HCT116 (cell line): Measurements from ENCODE around the gene PRPSAP1. TPM values are rescaled to one million over a fixed set of nuclear protein-coding genes. Genes with fewer than 3 reads are reported as not detected.
"Not testable (repeated sequence)": the region's sequence is repeated elsewhere in the genome, so short reads cannot be mapped to it uniquely, and the experiment has no call there.

ENCODE experiments used
- ATAC-seq: fragments of 200-7000 bp; cut with Tn5 transposase; 2 replicates; pipeline ENCODE4 v1.9.1; 2020; ENCODE audit warnings: mild to moderate bottlenecking, moderate library complexity
- BruUV-seq: library from RNA; stranded (reverse); fragments of 400-500 nt; replicated peaks from 2 replicates; lab custom pipeline; 2021; lab: Mats Ljungman, UMichigan
- CTCF ChIA-PET: fragments of 300-600 bp; sonication (Branson Sonifier 250); formaldehyde crosslinking; loops from one replicate; lab custom pipeline; 2021; ENCODE audit warnings: antibody characterized with exemption; lab: Charles Lee
- POLR2A ChIA-PET: fragments of 300-600, 350-600 bp; sonication (Branson Sonifier 250); formaldehyde crosslinking; loops from one replicate; lab custom pipeline; 2021; ENCODE audit warnings: antibody characterized with exemption; lab: Charles Lee
- RAD21 ChIA-PET, 2 experiments: fragments of 300-600 bp; sonication (Branson Sonifier 250); formaldehyde crosslinking; loops; one replicate each; lab custom pipeline; 2023; ENCODE audit warnings: low total read pairs in 2 of 2; ENCODE audit not compliant: uncharacterized antibody in 2 of 2, unreplicated experiment in 2 of 2, low non-redundant PET in 1 of 2; lab: Charles Lee
- DNase-seq: peaks from one replicate; pipeline ENCODE4 v3.0.0-alpha.2; 2010; ENCODE audit warnings: low read depth, low spot score
- H2AFZ ChIP-seq: fragments of 200-600 bp; shearing (Covaris generic), sonication (generic); 2 replicates; pipeline ENCODE4 v1.6.1; 2017; ENCODE audit warnings: low read depth, mixed run types, mixed read lengths, antibody characterized with exemption, low read length; ENCODE audit not compliant: poor library complexity, severe bottlenecking
- H3K27ac ChIP-seq: 2 replicates; pipeline ENCODE4 v1.5.1; 2012; ENCODE audit warnings: low read depth, low read length
- H3K27me3 ChIP-seq: fragments of 200-600 bp; sonication (generic); 2 replicates; pipeline ENCODE4 v1.6.1; 2016; ENCODE audit warnings: mixed run types, low read length, mixed read lengths; ENCODE audit not compliant: insufficient read depth
- H3K36me3 ChIP-seq, 2 experiments: fragments of 200-500 bp in 1 of 2; fragments of 200-600 bp in 1 of 2; sonication (Bioruptor generic) in 1 of 2; sonication (generic) in 1 of 2; 2 replicates each; pipeline versions ENCODE4 v1.5.1 to v1.6.1; 2014 to 2016; ENCODE audit warnings: low read length in 2 of 2, inconsistent platforms in 1 of 2, mixed read lengths in 1 of 2, mixed run types in 1 of 2; ENCODE audit not compliant: insufficient read depth in 2 of 2, control insufficient read depth in 1 of 2
- H3K4me1 ChIP-seq, 2 experiments: fragments of 200-600 bp in 1 of 2; sonication (generic) in 1 of 2; 2 replicates each; pipeline versions ENCODE4 v1.5.1 to v1.6.1; 2012 to 2017; ENCODE audit warnings: low read length in 2 of 2, inconsistent platforms in 1 of 2, mild to moderate bottlenecking in 1 of 2, mixed read lengths in 1 of 2, mixed run types in 1 of 2, moderate library complexity in 1 of 2; ENCODE audit not compliant: insufficient read depth in 2 of 2, control insufficient read depth in 1 of 2
- H3K4me2 ChIP-seq: fragments of 200-600 bp; sonication (generic); 2 replicates; pipeline ENCODE4 v1.6.1; 2017; ENCODE audit warnings: mixed run types, low read length, mixed read lengths
- H3K4me3 ChIP-seq, 2 experiments: fragments of 200-600 bp in 1 of 2; sonication (generic) in 1 of 2; replicated peaks in 1 of 2; 2 replicates each; pipeline ENCODE4 v1.5.1; 2011 to 2016; ENCODE audit warnings: low read length in 2 of 2, control low read depth in 1 of 2, low read depth in 1 of 2, mild to moderate bottlenecking in 1 of 2, mixed read lengths in 1 of 2, mixed run types in 1 of 2
- H3K79me2 ChIP-seq: fragments of 200-600 bp; sonication (generic); 2 replicates; pipeline ENCODE4 v1.6.1; 2017; ENCODE audit warnings: mild to moderate bottlenecking, mixed run types, low read length, moderate library complexity, mixed read lengths; ENCODE audit not compliant: insufficient read depth
- H3K9ac ChIP-seq: fragments of 200-600 bp; sonication (generic); 2 replicates; pipeline ENCODE4 v1.6.1; 2016; ENCODE audit warnings: low read length, mixed read lengths
- H3K9me2 ChIP-seq: fragments of 200-600 bp; sonication (generic), shearing (Covaris generic); 2 replicates; pipeline ENCODE4 v1.6.1; 2017; ENCODE audit warnings: mixed run types, mild to moderate bottlenecking, moderate library complexity; ENCODE audit not compliant: insufficient read depth
- H3K9me3 ChIP-seq, 2 experiments: fragments of 200-500 bp in 1 of 2; fragments of 200-600 bp in 1 of 2; sonication (Bioruptor generic) in 1 of 2; sonication (generic) in 1 of 2; 2 replicates each; pipeline ENCODE4 v1.6.1; 2014 to 2017; ENCODE audit warnings: low read length in 2 of 2, mixed read lengths in 2 of 2, inconsistent platforms in 1 of 2, low read depth in 1 of 2, mild to moderate bottlenecking in 1 of 2, mixed run types in 1 of 2, moderate library complexity in 1 of 2; ENCODE audit not compliant: control insufficient read depth in 1 of 2, insufficient read depth in 1 of 2
- H4K20me1 ChIP-seq: fragments of 200-600 bp; sonication (generic), shearing (Covaris generic); 2 replicates; pipeline ENCODE4 v1.6.1; 2017; ENCODE audit warnings: mixed run types, mild to moderate bottlenecking, moderate library complexity; ENCODE audit not compliant: insufficient read depth
- CBX3 ChIP-seq: IDR thresholded peaks from 2 replicates; pipeline ENCODE4 v1.6.1; 2012; ENCODE audit warnings: low read depth
- EGR1 ChIP-seq: IDR thresholded peaks from 2 replicates; pipeline ENCODE4 v1.6.1; 2012; ENCODE audit warnings: low read depth
- EZH2 ChIP-seq: fragments of 200-600 bp; sonication (generic); IDR thresholded peaks from 2 replicates; pipeline ENCODE4 v1.6.1; 2017; ENCODE audit warnings: antibody characterized with exemption, mixed run types
- FOSL1 ChIP-seq: IDR thresholded peaks from 2 replicates; pipeline ENCODE4 v1.6.1; 2012; ENCODE audit warnings: low read depth
- MAX ChIP-seq: IDR thresholded peaks from 2 replicates; pipeline ENCODE4 v1.6.1; 2012
- POLR2A ChIP-seq: IDR thresholded peaks from 2 replicates; pipeline ENCODE4 v1.7.0; 2011; ENCODE audit warnings: borderline replicate concordance; ENCODE audit not compliant: insufficient read depth, insufficient read length; ENCODE audit errors: extremely low read depth
- POLR2AphosphoS5 ChIP-seq: IDR thresholded peaks from 2 replicates; pipeline ENCODE4 v1.6.1; 2011; ENCODE audit warnings: mild to moderate bottlenecking, low read depth, low read length, moderate library complexity
- SIN3A ChIP-seq: IDR thresholded peaks from 2 replicates; pipeline ENCODE4 v1.6.1; 2012; ENCODE audit warnings: low read depth
- SP1 ChIP-seq: IDR thresholded peaks from 2 replicates; pipeline ENCODE4 v1.6.1; 2012; ENCODE audit warnings: low read depth
- SRF ChIP-seq: IDR thresholded peaks from 2 replicates; pipeline ENCODE4 v1.6.1; 2012; ENCODE audit warnings: low read depth
- ZNF274 ChIP-seq: fragments of 200-500 bp; sonication (Bioruptor generic); IDR thresholded peaks from 2 replicates; pipeline ENCODE4 v1.6.1; 2014; ENCODE audit warnings: mild to moderate bottlenecking, low read depth, low read length, inconsistent platforms
- intact Hi-C: fragments of 100-400 bp; cut with micrococcal nuclease; formaldehyde crosslinking; loops from 2 replicates; pipeline ENCODE4 v1.10.0; 2022
- total RNA-seq: library from RNA; stranded (reverse); gene quantifications from one replicate; pipeline ENCODE4 v1.2.1, GENCODE V29; 2021; ENCODE audit not compliant: unreplicated experiment
- TF ChIP-seq, protein P1 (sequence below), 3 experiments: fragments of 200-600 bp in 1 of 3; sonication (generic) in 1 of 3; IDR thresholded peaks in 2 of 3; conservative IDR thresholded peaks in 1 of 3; 2 replicates each; pipeline ENCODE4 v1.5.1; 2012 to 2017; ENCODE audit warnings: low read depth in 2 of 3, low read length in 2 of 3, antibody characterized with exemption in 1 of 3, borderline replicate concordance in 1 of 3, control low read depth in 1 of 3, mild to moderate bottlenecking in 1 of 3, mixed read lengths in 1 of 3, mixed run types in 1 of 3, moderate library complexity in 1 of 3; ENCODE audit not compliant: insufficient read depth in 1 of 3
- TF ChIP-seq, protein P2 (sequence below): IDR thresholded peaks from 2 replicates; pipeline ENCODE4 v1.6.1; 2011; ENCODE audit warnings: mild to moderate bottlenecking, low read length, moderate library complexity; ENCODE audit not compliant: insufficient replicate concordance; ENCODE audit errors: extremely low read depth

The PRPSAP1 gene
- total RNA-seq, 1 experiment from 2014 or later: 81.4 TPM

DNA sequence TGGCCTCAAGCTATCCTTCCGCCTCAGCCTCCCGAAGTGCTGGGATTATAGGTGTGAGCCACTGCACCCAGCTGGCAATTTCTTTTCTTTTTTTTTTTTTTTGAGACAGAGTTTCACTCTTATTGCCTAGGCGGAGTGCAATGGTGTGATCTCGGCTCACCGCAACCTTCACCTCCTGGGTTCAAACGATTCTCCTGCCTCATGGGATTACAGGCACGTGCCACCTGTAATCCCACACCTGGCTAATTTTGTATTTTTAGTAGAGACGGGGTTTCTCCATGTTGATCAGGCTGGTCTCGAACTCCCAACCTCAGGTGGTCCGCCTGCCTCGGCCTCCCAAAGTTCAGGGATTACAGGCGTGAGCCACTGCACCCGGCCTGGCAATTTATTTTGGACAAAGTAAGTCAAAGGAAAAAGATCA, 86.1 kb downstream of the PRPSAP1 start:
- not testable (repeated sequence) for H3K4me2 ChIP-seq
- CTCF ChIA-PET: interaction anchor here (0.7 to 1.7 kb wide), 3 partner anchors 12 to 146 kb away, joined by 3 to 11 read pairs (median 3); no protein-coding TSS in a partner anchor

GRCh38 chr17:76267051-76267576, 86.6 kb downstream of the PRPSAP1 start:
- ChIA-PET CTCF (interaction anchor here (0.7 to 1.7 kb wide), 3 partner anchors 12 to 146 kb away, joined by 3 to 11 read pairs (median 3); no protein-coding TSS in a partner anchor), RAD21 (no interaction called here), POLR2A (no interaction called here)
- H3K27me3 ChIP-seq: no peaks in the 10 kb centered on the region
- H4K20me1 ChIP-seq: no peaks in the 10 kb centered on the region
- no peaks in the 10 kb centered on the region for H3K9me3 ChIP-seq
- no peaks in the 10 kb centered on the region for H3K9me2 ChIP-seq
- peaks cover 25 to 39% of the 10 kb centered on the region in 2 experiments for H3K4me1 ChIP-seq
- no peak overlapping the region for H2AFZ ChIP-seq
- ATAC-seq: no peak
- intact Hi-C loops: no loop called here
- H3K4me2 ChIP-seq: peak overlapping the region; percentile 90
- peaks cover 24% of the 10 kb centered on the region for H3K79me2 ChIP-seq
- H3K9ac ChIP-seq: peak overlapping the region; percentile 74; the same call in 1 of the 2 replicates
- H3K36me3 ChIP-seq: peaks cover 3 to 21% of the 10 kb centered on the region in 2 experiments; a peak in 2 of 4 replicates
- H3K27ac ChIP-seq: no peak overlapping the region
- no peak for TF ChIP-seq CBX3
- TF ChIP-seq ZNF274: no peak
- TF ChIP-seq EGR1: no peak
- no peak for TF ChIP-seq POLR2AphosphoS5
- no peak for TF ChIP-seq POLR2A
- no peak for TF ChIP-seq SRF
- TF ChIP-seq SP1: no peak
- no peak for TF ChIP-seq EZH2
- TF ChIP-seq SIN3A: no peak
- TF ChIP-seq MAX: no peak
- TF ChIP-seq, protein P1, sequence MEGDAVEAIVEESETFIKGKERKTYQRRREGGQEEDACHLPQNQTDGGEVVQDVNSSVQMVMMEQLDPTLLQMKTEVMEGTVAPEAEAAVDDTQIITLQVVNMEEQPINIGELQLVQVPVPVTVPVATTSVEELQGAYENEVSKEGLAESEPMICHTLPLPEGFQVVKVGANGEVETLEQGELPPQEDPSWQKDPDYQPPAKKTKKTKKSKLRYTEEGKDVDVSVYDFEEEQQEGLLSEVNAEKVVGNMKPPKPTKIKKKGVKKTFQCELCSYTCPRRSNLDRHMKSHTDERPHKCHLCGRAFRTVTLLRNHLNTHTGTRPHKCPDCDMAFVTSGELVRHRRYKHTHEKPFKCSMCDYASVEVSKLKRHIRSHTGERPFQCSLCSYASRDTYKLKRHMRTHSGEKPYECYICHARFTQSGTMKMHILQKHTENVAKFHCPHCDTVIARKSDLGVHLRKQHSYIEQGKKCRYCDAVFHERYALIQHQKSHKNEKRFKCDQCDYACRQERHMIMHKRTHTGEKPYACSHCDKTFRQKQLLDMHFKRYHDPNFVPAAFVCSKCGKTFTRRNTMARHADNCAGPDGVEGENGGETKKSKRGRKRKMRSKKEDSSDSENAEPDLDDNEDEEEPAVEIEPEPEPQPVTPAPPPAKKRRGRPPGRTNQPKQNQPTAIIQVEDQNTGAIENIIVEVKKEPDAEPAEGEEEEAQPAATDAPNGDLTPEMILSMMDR (IDR thresholded peaks at IDR 0.05 in 2 of 3, conservative IDR thresholded peaks at IDR 0.05 in 1 of 3; ENCODE audit: borderline replicate concordance in 1 of 3, insufficient read depth in 1 of 3, low read depth in 2 of 3, low read length in 2 of 3): no peak
- TF ChIP-seq FOSL1: no peak
- TF ChIP-seq, protein P2, sequence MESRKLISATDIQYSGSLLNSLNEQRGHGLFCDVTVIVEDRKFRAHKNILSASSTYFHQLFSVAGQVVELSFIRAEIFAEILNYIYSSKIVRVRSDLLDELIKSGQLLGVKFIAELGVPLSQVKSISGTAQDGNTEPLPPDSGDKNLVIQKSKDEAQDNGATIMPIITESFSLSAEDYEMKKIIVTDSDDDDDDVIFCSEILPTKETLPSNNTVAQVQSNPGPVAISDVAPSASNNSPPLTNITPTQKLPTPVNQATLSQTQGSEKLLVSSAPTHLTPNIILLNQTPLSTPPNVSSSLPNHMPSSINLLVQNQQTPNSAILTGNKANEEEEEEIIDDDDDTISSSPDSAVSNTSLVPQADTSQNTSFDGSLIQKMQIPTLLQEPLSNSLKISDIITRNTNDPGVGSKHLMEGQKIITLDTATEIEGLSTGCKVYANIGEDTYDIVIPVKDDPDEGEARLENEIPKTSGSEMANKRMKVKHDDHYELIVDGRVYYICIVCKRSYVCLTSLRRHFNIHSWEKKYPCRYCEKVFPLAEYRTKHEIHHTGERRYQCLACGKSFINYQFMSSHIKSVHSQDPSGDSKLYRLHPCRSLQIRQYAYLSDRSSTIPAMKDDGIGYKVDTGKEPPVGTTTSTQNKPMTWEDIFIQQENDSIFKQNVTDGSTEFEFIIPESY: no peak
- no TSS peak for BruUV-seq
- H3K4me3 ChIP-seq: peak overlapping the region in 1 of 2 experiments; percentile 82; a peak in 3 of 4 replicates
- DNase-seq: no peak

More for the DNA sequence above, 86.1 kb downstream of the PRPSAP1 start:
- H3K27ac ChIP-seq, BruUV-seq, H3K9me3 ChIP-seq, H2AFZ ChIP-seq, H3K9ac ChIP-seq, ATAC-seq, H3K4me3 ChIP-seq, RAD21 ChIA-PET, H3K27me3 ChIP-seq, intact Hi-C loops, H4K20me1 ChIP-seq, DNase-seq, H3K9me2 ChIP-seq: not testable (repeated sequence)
- POLR2A ChIA-PET: interaction anchor here (1.4 kb wide), 1 partner anchor 21 kb away, joined by 3 read pairs; no protein-coding TSS in a partner anchor
- Histone ChIP-seq H3K36me3 (peaks cover 3 to 21% of the 10 kb centered on the region in 2 experiments; a peak in 2 of 4 replicates), H3K79me2 (peaks cover 24% of the 10 kb centered on the region), H3K4me1 (peaks cover 23 to 36% of the 10 kb centered on the region in 2 experiments)
